GM19099 (cell line): Measurements from ENCODE around the gene QRFP.

Experiments
- POLR2A ChIP-seq: IDR thresholded peaks from 3 replicates; pipeline ENCODE4 v1.6.1; 2011; ENCODE audit warnings: low read depth; ENCODE audit not compliant: insufficient read length; ENCODE audit errors: extremely low read depth

Gene QRFP

GRCh38 chr9:130925050-130925678, 28.6 kb upstream of the QRFP start:
- TF ChIP-seq POLR2A = no peak

- no peak for TF ChIP-seq POLR2A
Measured at GRCh38 chr9:130924448-130924788, 27.8 kb upstream of the QRFP start.

GRCh38 chr9:130923611-130924447, 27.2 kb upstream of the QRFP start:
- no peak for TF ChIP-seq POLR2A

GRCh38 chr9:130922893-130923610, 26.4 kb upstream of the QRFP start:
- TF ChIP-seq POLR2A = no peak

GRCh38 chr9:130921989-130922892, 25.6 kb upstream of the QRFP start:
- no peak for TF ChIP-seq POLR2A

GRCh38 chr9:130921300-130921988, 24.8 kb upstream of the QRFP start:
- TF ChIP-seq POLR2A = no peak

GRCh38 chr9:130920762-130921299, 24.2 kb upstream of the QRFP start:
- TF ChIP-seq POLR2A = no peak

- TF ChIP-seq POLR2A = no peak
Measured at GRCh38 chr9:130920233-130920632, 23.6 kb upstream of the QRFP start.

- TF ChIP-seq POLR2A = no peak
Measured at GRCh38 chr9:130919559-130920145, 23.0 kb upstream of the QRFP start.

- no peak for TF ChIP-seq POLR2A
Measured at GRCh38 chr9:130918826-130919558, 22.4 kb upstream of the QRFP start.

GRCh38 chr9:130918101-130918825, 21.7 kb upstream of the QRFP start:
- TF ChIP-seq POLR2A = no peak
